Measurements from ENCODE around the gene CEP72. TPM values are rescaled to one million over a fixed set of nuclear protein-coding genes. Genes with fewer than 3 reads are reported as not detected.
A peak's percentile ranks its signal among the peaks of the same experiment; 100 is the strongest.
"Not testable (repeated sequence)": the region's sequence is repeated elsewhere in the genome, so short reads cannot be mapped to it uniquely, and the experiment has no call there.

Gene CEP72
- total RNA-seq, 1 donor from 2014 or later = 11.9 TPM

- Mint-ChIP-seq H3K27me3 (ENCODE audit: unreplicated experiment) (peaks cover 30% of the 10 kb centered on the region), H3K4me3 (ENCODE audit: unreplicated experiment) (peak overlapping the region; percentile 65), H3K4me1 (ENCODE audit: unreplicated experiment) (no peaks in the 10 kb centered on the region), H3K36me3 (ENCODE audit: low read depth, unreplicated experiment) (peaks cover 3% of the 10 kb centered on the region), H3K27ac (ENCODE audit: unreplicated experiment) (no peak overlapping the region), H3K9me3 (ENCODE audit: unreplicated experiment) (no peaks in the 10 kb centered on the region)
- TF ChIP-seq CTCF (IDR thresholded peaks at IDR 0.05; ENCODE audit: unreplicated experiment) = no peak
- no peak for DNase-seq (ENCODE audit: low spot score)
Measured at GRCh38 chr5:676699-677076, 64.5 kb downstream of the CEP72 start.

GRCh38 chr5:677131-678101 lies 65.3 kb downstream of the CEP72 start:
- Mint-ChIP-seq H3K27ac (ENCODE audit: unreplicated experiment) (no peak overlapping the region), H3K36me3 (ENCODE audit: low read depth, unreplicated experiment) (peaks cover 3% of the 10 kb centered on the region), H3K4me3 (ENCODE audit: unreplicated experiment) (no peak overlapping the region), H3K27me3 (ENCODE audit: unreplicated experiment) (peaks cover 27% of the 10 kb centered on the region), H3K4me1 (ENCODE audit: unreplicated experiment) (no peaks in the 10 kb centered on the region), H3K9me3 (ENCODE audit: unreplicated experiment) (no peaks in the 10 kb centered on the region)
- no peak for TF ChIP-seq CTCF (IDR thresholded peaks at IDR 0.05; ENCODE audit: unreplicated experiment)
- DNase-seq (ENCODE audit: low spot score) = no peak

GRCh38 chr5:678521-678920 lies 66.4 kb downstream of the CEP72 start:
- H3K4me1 Mint-ChIP-seq (ENCODE audit: unreplicated experiment); H3K4me3 Mint-ChIP-seq (ENCODE audit: unreplicated experiment); H3K27ac Mint-ChIP-seq (ENCODE audit: unreplicated experiment); H3K9me3 Mint-ChIP-seq (ENCODE audit: unreplicated experiment); DNase-seq (ENCODE audit: low spot score); H3K36me3 Mint-ChIP-seq (ENCODE audit: low read depth, unreplicated experiment): not testable (repeated sequence)
- H3K27me3 Mint-ChIP-seq (ENCODE audit: unreplicated experiment) = peaks cover 20% of the 10 kb centered on the region

- DNase-seq (ENCODE audit: low spot score); H3K27ac Mint-ChIP-seq (ENCODE audit: unreplicated experiment); H3K36me3 Mint-ChIP-seq (ENCODE audit: low read depth, unreplicated experiment); H3K4me3 Mint-ChIP-seq (ENCODE audit: unreplicated experiment); H3K9me3 Mint-ChIP-seq (ENCODE audit: unreplicated experiment); H3K4me1 Mint-ChIP-seq (ENCODE audit: unreplicated experiment): not testable (repeated sequence)
- peaks cover 22% of the 10 kb centered on the region for H3K27me3 Mint-ChIP-seq (ENCODE audit: unreplicated experiment)
Measured at GRCh38 chr5:679166-679895, 67.2 kb downstream of the CEP72 start.

- not testable (repeated sequence) for H3K36me3 Mint-ChIP-seq (ENCODE audit: low read depth, unreplicated experiment); H3K27ac Mint-ChIP-seq (ENCODE audit: unreplicated experiment); H3K4me3 Mint-ChIP-seq (ENCODE audit: unreplicated experiment); H3K4me1 Mint-ChIP-seq (ENCODE audit: unreplicated experiment); DNase-seq (ENCODE audit: low spot score); H3K9me3 Mint-ChIP-seq (ENCODE audit: unreplicated experiment)
- H3K27me3 Mint-ChIP-seq (ENCODE audit: unreplicated experiment) = peaks cover 24% of the 10 kb centered on the region
Measured at GRCh38 chr5:680118-680795, 68.1 kb downstream of the CEP72 start.

- H3K27me3 Mint-ChIP-seq (ENCODE audit: unreplicated experiment) = peaks cover 22% of the 10 kb centered on the region
- not testable (repeated sequence) for H3K9me3 Mint-ChIP-seq (ENCODE audit: unreplicated experiment); DNase-seq (ENCODE audit: low spot score); H3K27ac Mint-ChIP-seq (ENCODE audit: unreplicated experiment); H3K4me3 Mint-ChIP-seq (ENCODE audit: unreplicated experiment); H3K36me3 Mint-ChIP-seq (ENCODE audit: low read depth, unreplicated experiment); H3K4me1 Mint-ChIP-seq (ENCODE audit: unreplicated experiment)
Measured at GRCh38 chr5:680836-681235, 68.7 kb downstream of the CEP72 start.

- H3K9me3 Mint-ChIP-seq (ENCODE audit: unreplicated experiment); DNase-seq (ENCODE audit: low spot score); H3K4me3 Mint-ChIP-seq (ENCODE audit: unreplicated experiment); H3K4me1 Mint-ChIP-seq (ENCODE audit: unreplicated experiment); H3K36me3 Mint-ChIP-seq (ENCODE audit: low read depth, unreplicated experiment); H3K27ac Mint-ChIP-seq (ENCODE audit: unreplicated experiment): not testable (repeated sequence)
- peaks cover 17% of the 10 kb centered on the region for H3K27me3 Mint-ChIP-seq (ENCODE audit: unreplicated experiment)
Measured at GRCh38 chr5:681317-682191, 69.4 kb downstream of the CEP72 start.

GRCh38 chr5:682216-682615 lies 70.1 kb downstream of the CEP72 start:
- H3K4me1 Mint-ChIP-seq (ENCODE audit: unreplicated experiment); DNase-seq (ENCODE audit: low spot score): not testable (repeated sequence)

More at GRCh38 chr5:682216-682615, 70.1 kb downstream of the CEP72 start:
- not testable (repeated sequence) for H3K4me3 Mint-ChIP-seq (ENCODE audit: unreplicated experiment); H3K9me3 Mint-ChIP-seq (ENCODE audit: unreplicated experiment); H3K36me3 Mint-ChIP-seq (ENCODE audit: low read depth, unreplicated experiment); H3K27ac Mint-ChIP-seq (ENCODE audit: unreplicated experiment)
- H3K27me3 Mint-ChIP-seq (ENCODE audit: unreplicated experiment) = peaks cover 16% of the 10 kb centered on the region

Data from endothelial cell (in vitro differentiated cells).